ENCODE measurements around the gene ALPP. TPM values are rescaled to one million over a fixed set of nuclear protein-coding genes. Genes with fewer than 3 reads are reported as not detected.
A peak's percentile ranks its signal among the peaks of the same experiment; 100 is the strongest.
"Not testable (repeated sequence)": the region's sequence is repeated elsewhere in the genome, so short reads cannot be mapped to it uniquely, and the experiment has no call there.

The ALPP gene
- total RNA-seq, 1 donor from 2014 or later, result not detected

- Mint-ChIP-seq H3K36me3 (ENCODE audit: insufficient read depth) (peaks cover 3% of the 10 kb centered on the region), H3K9me3 (ENCODE audit: low read depth) (no peaks in the 10 kb centered on the region), H3K27ac (no peak overlapping the region), H3K27me3 (no peaks in the 10 kb centered on the region), H3K4me3 (ENCODE audit: low read depth) (no peak overlapping the region), H3K4me1 (ENCODE audit: low read depth) (no peaks in the 10 kb centered on the region)
- no peak for DNase-seq (ENCODE audit: low spot score, unreplicated experiment)
- TF ChIP-seq CTCF (IDR thresholded peaks at IDR 0.05; ENCODE audit: unreplicated experiment), result no peak
These were observed 41.4 kb upstream of the ALPP start for GRCh38 chr2:232336981-232337720.

DNA sequence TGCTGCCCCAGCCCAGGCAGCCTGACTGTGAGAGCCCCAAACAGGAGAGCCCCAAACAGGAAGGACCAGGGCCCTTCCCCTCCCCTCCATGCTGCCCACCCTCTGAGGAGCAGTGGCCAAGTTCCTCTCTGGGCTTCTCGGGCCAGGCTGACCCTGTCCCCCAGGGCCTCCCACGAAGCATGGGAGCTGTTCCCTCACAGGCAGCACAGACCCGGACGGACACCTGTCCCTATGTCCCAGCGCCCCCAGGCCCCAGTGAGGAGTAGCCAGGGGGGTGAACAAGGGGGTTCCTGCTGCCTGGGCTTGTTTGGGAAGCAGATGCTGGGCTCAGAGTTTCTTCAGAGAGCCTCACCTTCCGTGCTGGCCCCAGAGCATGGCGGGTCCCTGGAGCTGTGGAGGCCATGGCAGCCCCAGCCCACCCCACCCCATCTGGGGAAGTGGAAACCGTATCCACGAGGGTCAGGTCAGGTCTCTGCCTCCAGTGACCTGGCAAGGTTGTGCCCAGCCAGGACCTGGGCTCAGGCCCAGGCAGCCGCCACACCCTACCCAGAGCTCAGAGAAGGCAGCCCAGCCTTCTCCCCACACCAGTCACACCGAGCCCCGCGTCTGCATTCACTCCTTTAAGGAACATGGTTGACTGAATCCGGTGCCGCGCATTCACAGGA is 40.3 kb upstream of the ALPP start:
- H3K27ac Mint-ChIP-seq; H3K36me3 Mint-ChIP-seq (ENCODE audit: insufficient read depth); H3K9me3 Mint-ChIP-seq (ENCODE audit: low read depth); H3K4me3 Mint-ChIP-seq (ENCODE audit: low read depth); DNase-seq (ENCODE audit: low spot score, unreplicated experiment); H3K4me1 Mint-ChIP-seq (ENCODE audit: low read depth); H3K27me3 Mint-ChIP-seq: not testable (repeated sequence)

GRCh38 chr2:232338759-232339106 is 39.8 kb upstream of the ALPP start:
- Mint-ChIP-seq H3K27ac (no peak overlapping the region), H3K9me3 (ENCODE audit: low read depth) (no peaks in the 10 kb centered on the region), H3K4me1 (ENCODE audit: low read depth) (no peaks in the 10 kb centered on the region), H3K27me3 (no peaks in the 10 kb centered on the region), H3K36me3 (ENCODE audit: insufficient read depth) (peaks cover 3% of the 10 kb centered on the region), H3K4me3 (ENCODE audit: low read depth) (no peak overlapping the region)
- no peak for DNase-seq (ENCODE audit: low spot score, unreplicated experiment)
- no peak for TF ChIP-seq CTCF (IDR thresholded peaks at IDR 0.05; ENCODE audit: unreplicated experiment)

DNA sequence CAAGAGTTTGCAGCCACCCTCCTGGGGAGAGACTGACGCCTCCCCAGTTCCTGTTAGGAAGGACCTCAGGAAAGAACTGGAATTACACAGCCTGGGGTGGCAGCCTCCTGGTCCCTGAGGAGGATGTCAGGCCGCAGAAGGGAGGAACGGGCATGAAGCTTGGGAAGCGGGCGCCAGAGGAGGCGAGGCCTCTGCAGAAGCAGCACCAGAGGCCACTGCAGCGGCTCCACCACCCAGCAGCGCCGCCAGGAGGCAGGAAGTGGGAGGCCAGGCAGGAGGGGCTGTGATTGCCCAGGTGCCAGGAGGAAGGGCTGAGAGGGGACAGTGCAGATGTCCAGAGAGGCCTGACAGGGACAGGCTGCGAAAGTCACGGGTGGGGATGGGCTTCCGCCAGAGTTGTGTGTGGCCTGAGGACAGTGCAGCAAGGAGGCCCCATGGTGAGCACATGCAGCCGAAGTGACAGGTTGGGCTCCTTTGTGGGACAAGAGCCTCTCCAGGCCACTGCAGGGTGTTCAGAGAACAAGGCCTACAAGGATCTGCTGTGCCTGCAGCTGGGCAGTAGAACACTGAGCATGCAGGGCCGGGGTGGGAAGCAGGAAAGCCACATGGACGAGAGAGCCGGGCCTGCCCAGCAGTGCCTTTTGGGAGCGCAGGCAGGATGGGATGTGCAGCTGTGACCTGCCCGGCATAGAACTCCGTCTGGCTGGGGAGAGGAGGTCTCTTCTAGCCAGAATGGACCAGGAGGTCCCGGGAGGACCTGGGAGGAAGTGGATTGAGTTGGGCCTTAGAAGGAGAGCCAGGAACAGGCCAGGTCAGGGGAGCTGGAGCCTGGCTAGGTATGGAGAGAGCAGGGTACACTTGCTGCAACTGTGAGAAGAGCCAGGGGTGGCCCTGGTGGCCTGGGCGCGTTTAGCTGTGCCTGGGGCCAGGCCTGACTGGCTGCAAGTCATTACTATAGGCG is 39.1 kb upstream of the ALPP start:
- no peaks in the 10 kb centered on the region for H3K27me3 Mint-ChIP-seq
- no peak for DNase-seq (ENCODE audit: low spot score, unreplicated experiment)
- no peaks in the 10 kb centered on the region for H3K9me3 Mint-ChIP-seq (ENCODE audit: low read depth)
- H3K4me1 Mint-ChIP-seq (ENCODE audit: low read depth), result no peaks in the 10 kb centered on the region
- peaks cover 3% of the 10 kb centered on the region for H3K36me3 Mint-ChIP-seq (ENCODE audit: insufficient read depth)
- peak overlapping the region; percentile 45 for H3K27ac Mint-ChIP-seq
- TF ChIP-seq CTCF (IDR thresholded peaks at IDR 0.05; ENCODE audit: unreplicated experiment), result no peak
- no peak overlapping the region for H3K4me3 Mint-ChIP-seq (ENCODE audit: low read depth)

DNA sequence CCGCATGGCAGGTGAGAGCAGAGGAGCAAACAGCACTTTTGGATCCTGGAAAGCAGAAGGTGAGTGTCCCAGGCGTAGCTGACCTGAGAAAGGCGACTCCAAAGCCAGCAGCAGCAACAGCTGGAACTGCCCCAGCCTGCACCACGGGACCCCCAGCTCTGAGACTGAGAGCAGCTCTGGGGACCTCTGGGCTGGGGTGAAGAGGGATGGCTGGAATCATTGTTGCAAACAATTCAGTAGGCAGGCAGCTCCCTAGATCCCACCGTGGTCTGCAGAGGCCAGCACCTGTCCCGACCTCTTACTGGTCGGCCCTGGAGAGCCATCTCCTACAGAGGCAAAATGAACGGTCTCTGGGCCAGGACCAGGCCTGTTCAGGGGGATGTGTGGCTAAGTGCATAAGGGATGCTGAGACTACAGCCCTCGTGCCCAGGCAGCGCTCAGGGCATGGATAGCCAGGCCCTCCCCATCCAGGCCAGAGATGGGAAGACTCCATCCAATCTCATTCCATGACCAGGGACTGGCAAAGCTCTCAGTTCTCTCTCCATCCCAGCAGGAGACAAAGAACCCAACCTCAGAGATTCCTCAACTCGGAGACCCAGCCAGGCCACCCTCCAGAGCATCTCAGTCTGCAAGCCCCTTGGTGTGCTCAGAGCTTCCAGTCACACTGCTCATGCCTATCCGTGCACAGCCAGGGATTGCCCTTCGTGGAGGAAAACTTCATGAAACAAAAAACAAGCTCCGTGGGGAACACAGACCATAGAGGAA is 38.2 kb upstream of the ALPP start:
- Mint-ChIP-seq H3K9me3 (ENCODE audit: low read depth) (no peaks in the 10 kb centered on the region), H3K27ac (no peak overlapping the region), H3K4me1 (ENCODE audit: low read depth) (no peaks in the 10 kb centered on the region), H3K27me3 (no peaks in the 10 kb centered on the region), H3K36me3 (ENCODE audit: insufficient read depth) (peaks cover 3% of the 10 kb centered on the region), H3K4me3 (ENCODE audit: low read depth) (no peak overlapping the region)
- no peak for TF ChIP-seq CTCF (IDR thresholded peaks at IDR 0.05; ENCODE audit: unreplicated experiment)
- DNase-seq (ENCODE audit: low spot score, unreplicated experiment), result no peak
